ENCODE results near the gene LRRC14B. TPM values are rescaled to one million over a fixed set of nuclear protein-coding genes. Genes with fewer than 3 reads are reported as not detected.
A peak's percentile ranks its signal among the peaks of the same experiment; 100 is the strongest.
"Not testable (repeated sequence)": the region's sequence is repeated elsewhere in the genome, so short reads cannot be mapped to it uniquely, and the experiment has no call there.

LRRC14B gene
- total RNA-seq, 2 experiments from 2014 or later = 0.17 TPM; not detected in 1

GRCh38 chr5:234450-234849 lies 43.2 kb downstream of the LRRC14B start:
- DNase-seq = no peak
- Mint-ChIP-seq H3K4me1 (no peaks in the 10 kb centered on the region), H3K9me3 (no peaks in the 10 kb centered on the region), H3K36me3 (ENCODE audit: low read depth) (peaks cover 44% of the 10 kb centered on the region), H3K27me3 (no peaks in the 10 kb centered on the region), H3K4me3 (no peak overlapping the region), H3K27ac (no peak overlapping the region)
- ChIA-PET POLR2A (no interaction called here), CTCF (no interaction called here)

- CTCF ChIA-PET = interaction anchor here (0.8 kb wide), 1 partner anchor 15 kb away, joined by 3 read pairs; no protein-coding TSS in a partner anchor
- H3K36me3 Mint-ChIP-seq (ENCODE audit: low read depth) = peaks cover 53% of the 10 kb centered on the region
- H3K27me3 Mint-ChIP-seq, H3K9me3 Mint-ChIP-seq, H3K4me3 Mint-ChIP-seq, DNase-seq, H3K27ac Mint-ChIP-seq, POLR2A ChIA-PET, H3K4me1 Mint-ChIP-seq: not testable (repeated sequence)
Observed at GRCh38 chr5:235527-235926, 44.2 kb downstream of the LRRC14B start.

DNA sequence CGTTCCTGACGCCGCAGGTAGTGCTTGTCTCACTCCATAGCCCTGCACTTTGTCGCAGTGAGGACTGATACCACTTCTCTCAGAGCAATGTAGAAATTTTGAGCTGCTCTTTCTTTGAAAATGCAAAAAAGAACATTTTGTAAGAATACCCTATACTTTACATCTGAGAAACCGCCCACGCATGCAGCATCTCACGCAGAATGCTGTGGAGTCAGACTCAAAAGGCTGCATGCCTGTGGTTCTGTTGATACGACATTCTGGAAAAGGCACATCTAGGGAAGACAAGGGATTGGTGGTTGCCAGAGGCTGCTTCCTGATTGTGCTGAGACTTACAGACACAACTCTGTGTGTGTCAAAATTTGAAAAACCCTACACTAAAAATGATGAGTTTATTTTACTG lies 46.6 kb downstream of the LRRC14B start:
- peaks cover 60% of the 10 kb centered on the region for H3K36me3 Mint-ChIP-seq (ENCODE audit: low read depth)
- H3K9me3 Mint-ChIP-seq, H3K27me3 Mint-ChIP-seq, H3K27ac Mint-ChIP-seq, H3K4me3 Mint-ChIP-seq, DNase-seq, H3K4me1 Mint-ChIP-seq, CTCF ChIA-PET, POLR2A ChIA-PET: not testable (repeated sequence)

DNA sequence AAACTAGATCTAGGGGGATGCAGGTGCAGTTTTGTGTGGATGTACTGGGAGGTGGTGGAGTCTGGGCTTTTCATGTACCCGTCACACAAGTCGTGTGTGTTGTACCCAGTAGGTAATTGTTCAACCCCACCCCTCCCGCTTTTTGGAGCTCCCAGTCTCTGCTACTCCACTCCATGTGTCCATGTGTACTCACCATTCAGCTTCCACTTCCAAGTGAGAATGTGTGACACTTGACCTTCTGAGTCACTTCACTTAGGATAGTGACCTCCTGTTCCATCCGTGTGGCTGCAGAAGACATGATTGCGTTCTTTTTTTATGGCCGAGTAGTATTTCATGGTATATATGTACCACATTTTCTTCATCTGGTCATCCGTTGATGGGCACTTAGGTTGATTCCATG lies 49.3 kb downstream of the LRRC14B start:
- H3K9me3 Mint-ChIP-seq, H3K27me3 Mint-ChIP-seq, POLR2A ChIA-PET, DNase-seq, H3K4me3 Mint-ChIP-seq, H3K27ac Mint-ChIP-seq: not testable (repeated sequence)
- Mint-ChIP-seq H3K4me1 (peaks cover 21% of the 10 kb centered on the region), H3K36me3 (ENCODE audit: low read depth) (peaks cover 57% of the 10 kb centered on the region)
- CTCF ChIA-PET = interaction anchor here (0.9 kb wide), 1 partner anchor 81 kb away, joined by 3 read pairs; the partner anchor contains the start of gene AHRR

DNA sequence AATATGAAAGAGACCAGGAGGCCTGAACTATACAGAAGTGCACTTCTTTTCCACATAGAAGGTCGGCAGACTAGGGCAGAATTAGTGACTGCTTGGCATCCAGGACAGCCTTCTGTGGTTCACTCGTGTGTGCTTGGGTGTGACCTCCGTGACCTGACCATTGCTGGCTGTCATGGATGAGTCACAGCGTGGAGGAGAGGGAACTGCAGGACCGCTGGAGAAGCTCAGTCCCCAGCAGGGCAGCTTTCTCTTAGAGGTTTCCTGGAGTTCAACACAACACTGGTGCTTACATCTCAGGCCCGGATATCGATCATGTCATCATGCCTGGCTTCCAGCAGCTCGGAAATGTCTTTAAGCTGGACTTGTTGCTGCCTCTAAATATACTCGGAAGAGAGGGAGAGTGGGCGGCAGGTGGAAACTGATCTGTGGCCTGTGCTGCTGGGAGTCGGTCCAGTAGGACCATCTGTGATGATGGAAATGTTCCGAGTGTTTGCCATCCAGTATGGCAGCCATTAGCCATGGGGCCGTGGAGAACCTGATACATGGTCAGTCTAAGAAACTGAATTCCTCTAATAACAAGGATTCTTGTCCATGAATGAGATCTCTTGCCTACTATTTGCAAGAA lies 49.9 kb downstream of the LRRC14B start:
- H3K27me3 Mint-ChIP-seq, H3K4me3 Mint-ChIP-seq, H3K27ac Mint-ChIP-seq, POLR2A ChIA-PET, CTCF ChIA-PET, H3K9me3 Mint-ChIP-seq, DNase-seq: not testable (repeated sequence)
- H3K36me3 Mint-ChIP-seq (ENCODE audit: low read depth) = peaks cover 59% of the 10 kb centered on the region
- peaks cover 21% of the 10 kb centered on the region for H3K4me1 Mint-ChIP-seq

DNA sequence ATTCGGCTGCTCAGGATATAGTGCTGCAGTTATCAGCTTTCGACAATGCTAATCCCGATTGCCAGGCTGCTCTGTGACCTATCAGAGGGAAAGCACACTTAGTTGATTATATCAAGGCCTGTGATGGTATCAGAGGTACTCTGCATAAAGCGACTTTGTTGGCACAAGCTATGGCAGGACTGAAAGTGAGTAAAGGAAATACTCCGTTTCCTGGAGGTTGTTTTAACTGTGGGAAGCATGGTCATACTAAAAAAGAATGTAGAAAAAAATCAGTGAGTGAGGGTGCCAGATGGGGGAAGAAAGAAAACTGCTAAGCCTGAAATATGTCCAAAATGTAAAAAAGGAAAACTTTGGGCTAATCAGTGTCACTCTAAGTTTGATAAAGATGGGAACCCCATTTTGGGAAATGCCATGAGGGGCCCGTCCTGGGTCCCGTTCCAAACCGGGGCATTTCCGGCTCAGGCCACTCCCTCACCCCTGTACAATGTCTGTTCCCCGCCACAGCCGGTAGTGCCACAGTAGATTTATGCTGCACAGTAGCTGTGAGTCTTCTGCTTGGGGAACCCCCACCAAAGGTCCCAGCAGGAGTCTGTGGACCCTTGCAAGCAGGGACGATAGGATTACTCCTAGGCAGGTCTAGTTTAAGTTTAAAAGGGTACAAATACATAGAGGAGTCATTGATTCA lies 52.5 kb downstream of the LRRC14B start:
- not testable (repeated sequence) for H3K4me3 Mint-ChIP-seq, H3K27me3 Mint-ChIP-seq
- DNase-seq = peak; percentile 23

DNA sequence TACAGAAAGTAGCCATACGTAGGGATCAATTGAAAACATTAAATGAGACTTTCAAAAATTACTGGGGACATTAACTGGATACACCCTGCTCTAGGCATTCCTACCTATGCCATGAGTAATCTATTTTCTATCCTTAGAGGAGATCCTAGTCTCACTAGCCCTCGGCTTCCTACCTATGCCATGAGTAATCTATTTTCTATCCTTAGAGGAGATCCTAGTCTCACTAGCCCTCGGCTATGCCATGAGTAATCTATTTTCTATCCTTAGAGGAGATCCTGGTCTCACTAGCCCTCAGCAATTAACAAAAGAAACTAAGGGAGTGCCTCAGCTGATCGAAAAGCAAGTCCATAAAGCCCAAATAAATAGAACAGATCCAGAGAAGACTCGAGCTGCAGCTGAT lies 54.4 kb downstream of the LRRC14B start:
- POLR2A ChIA-PET = not testable (repeated sequence)

More for the DNA sequence above, 52.5 kb downstream of the LRRC14B start:
- H3K9me3 Mint-ChIP-seq = not testable (repeated sequence)
- ChIA-PET CTCF (interaction anchor here (0.5 kb wide), 1 partner anchor 17 kb away, joined by 3 read pairs; no protein-coding TSS in a partner anchor), POLR2A (interaction anchor here (0.7 kb wide), 1 partner anchor 203 kb away, joined by 4 read pairs; no protein-coding TSS in a partner anchor)
- Mint-ChIP-seq H3K36me3 (ENCODE audit: low read depth) (peaks cover 77% of the 10 kb centered on the region), H3K27ac (peak overlapping the region; percentile 3), H3K4me1 (peaks cover 21% of the 10 kb centered on the region)

More for the DNA sequence above, 54.4 kb downstream of the LRRC14B start:
- not testable (repeated sequence) for H3K27ac Mint-ChIP-seq, H3K4me3 Mint-ChIP-seq, DNase-seq, H3K27me3 Mint-ChIP-seq, H3K9me3 Mint-ChIP-seq
- H3K4me1 Mint-ChIP-seq = peaks cover 21% of the 10 kb centered on the region
- peaks cover 78% of the 10 kb centered on the region for H3K36me3 Mint-ChIP-seq (ENCODE audit: low read depth)
- CTCF ChIA-PET = interaction anchor here (1.1 kb wide), 1 partner anchor 90 kb away, joined by 4 read pairs; no protein-coding TSS in a partner anchor

Other genes starting within 250 kb of the LRRC14B start
- under 1 TPM; 0.10 TPM for gene PLEKHG4B, start 99.3 kb upstream of the LRRC14B start, total RNA-seq
- 1 to 10 TPM; 8.0 to 8.7 TPM for gene CCDC127, start 26.7 kb downstream of the LRRC14B start, total RNA-seq
- gene SDHA, start 26.8 kb downstream of the LRRC14B start, total RNA-seq = 100 to 1,000 TPM; 130 to 150 TPM
- 100 to 1,000 TPM in 1 of 2 experiments, 10 to 100 TPM in 1; 87.9 to 100 TPM for gene PDCD6, start 80.2 kb downstream of the LRRC14B start, total RNA-seq
- 10 to 100 TPM; 28.3 to 34.9 TPM for gene AHRR, start 130.2 kb downstream of the LRRC14B start, total RNA-seq